ENCODE measurements around the gene NAALADL2. TPM values are rescaled to one million over a fixed set of nuclear protein-coding genes. Genes with fewer than 3 reads are reported as not detected.

NAALADL2 gene
- total RNA-seq, 1 donor from 2014 or later, result 1.6 TPM

DNA sequence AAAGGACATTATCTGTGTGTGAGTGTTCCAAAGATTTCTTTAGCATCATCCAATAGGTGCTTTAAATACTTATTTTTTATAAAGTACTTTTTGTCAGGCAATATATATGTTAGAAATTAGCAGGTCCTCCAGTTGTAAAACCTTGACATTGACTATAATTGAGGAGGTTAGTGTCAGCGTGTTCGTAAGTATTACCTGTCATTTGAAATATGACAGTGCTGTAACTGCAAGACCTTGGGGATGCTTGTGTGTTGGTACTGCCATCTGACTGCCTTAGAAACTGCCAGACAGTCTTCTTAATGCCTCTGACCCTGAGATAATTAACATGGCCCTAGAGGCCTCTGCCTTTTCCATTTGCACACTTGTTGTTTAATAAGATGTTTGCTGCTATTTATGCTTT is 170.7 kb downstream of the NAALADL2 start:
- TF ChIP-seq, protein P1, sequence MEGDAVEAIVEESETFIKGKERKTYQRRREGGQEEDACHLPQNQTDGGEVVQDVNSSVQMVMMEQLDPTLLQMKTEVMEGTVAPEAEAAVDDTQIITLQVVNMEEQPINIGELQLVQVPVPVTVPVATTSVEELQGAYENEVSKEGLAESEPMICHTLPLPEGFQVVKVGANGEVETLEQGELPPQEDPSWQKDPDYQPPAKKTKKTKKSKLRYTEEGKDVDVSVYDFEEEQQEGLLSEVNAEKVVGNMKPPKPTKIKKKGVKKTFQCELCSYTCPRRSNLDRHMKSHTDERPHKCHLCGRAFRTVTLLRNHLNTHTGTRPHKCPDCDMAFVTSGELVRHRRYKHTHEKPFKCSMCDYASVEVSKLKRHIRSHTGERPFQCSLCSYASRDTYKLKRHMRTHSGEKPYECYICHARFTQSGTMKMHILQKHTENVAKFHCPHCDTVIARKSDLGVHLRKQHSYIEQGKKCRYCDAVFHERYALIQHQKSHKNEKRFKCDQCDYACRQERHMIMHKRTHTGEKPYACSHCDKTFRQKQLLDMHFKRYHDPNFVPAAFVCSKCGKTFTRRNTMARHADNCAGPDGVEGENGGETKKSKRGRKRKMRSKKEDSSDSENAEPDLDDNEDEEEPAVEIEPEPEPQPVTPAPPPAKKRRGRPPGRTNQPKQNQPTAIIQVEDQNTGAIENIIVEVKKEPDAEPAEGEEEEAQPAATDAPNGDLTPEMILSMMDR (IDR thresholded peaks at IDR 0.05; ENCODE audit: partially characterized antibody, unreplicated experiment), result no peak
- Mint-ChIP-seq H3K27me3 (ENCODE audit: unreplicated experiment) (no peaks in the 10 kb centered on the region), H3K27ac (ENCODE audit: unreplicated experiment) (no peak overlapping the region), H3K4me1 (ENCODE audit: low read depth, unreplicated experiment) (no peaks in the 10 kb centered on the region), H3K4me3 (ENCODE audit: unreplicated experiment) (no peak overlapping the region), H3K36me3 (ENCODE audit: unreplicated experiment) (no peaks in the 10 kb centered on the region), H3K9me3 (ENCODE audit: unreplicated experiment) (no peaks in the 10 kb centered on the region)
- DNase-seq, result no peak

DNA sequence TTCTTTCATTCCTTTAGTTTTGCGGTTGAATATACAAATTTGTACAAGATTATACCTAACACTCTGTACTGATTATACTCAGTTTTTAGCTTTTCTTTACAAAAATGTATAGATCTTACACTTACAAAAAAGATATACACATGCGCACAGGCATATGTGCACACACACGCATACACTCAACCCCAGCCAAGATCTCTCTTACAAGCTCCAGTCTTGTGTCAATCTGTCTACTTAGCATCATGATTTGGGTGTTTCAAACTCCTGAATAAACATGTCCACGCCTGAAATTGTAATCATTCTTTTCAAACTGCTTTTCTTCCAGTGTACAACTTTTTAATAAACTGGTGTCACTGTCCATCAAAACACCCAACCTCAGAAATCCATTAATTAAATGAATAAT is 180.7 kb downstream of the NAALADL2 start:
- Mint-ChIP-seq H3K4me1 (ENCODE audit: low read depth, unreplicated experiment) (peaks cover 8% of the 10 kb centered on the region), H3K27me3 (ENCODE audit: unreplicated experiment) (no peaks in the 10 kb centered on the region), H3K4me3 (ENCODE audit: unreplicated experiment) (no peak overlapping the region), H3K27ac (ENCODE audit: unreplicated experiment) (no peak overlapping the region), H3K9me3 (ENCODE audit: unreplicated experiment) (no peaks in the 10 kb centered on the region), H3K36me3 (ENCODE audit: unreplicated experiment) (no peaks in the 10 kb centered on the region)
- TF ChIP-seq, protein P1 (IDR thresholded peaks at IDR 0.05; ENCODE audit: partially characterized antibody, unreplicated experiment), result no peak
- DNase-seq, result no peak

DNA sequence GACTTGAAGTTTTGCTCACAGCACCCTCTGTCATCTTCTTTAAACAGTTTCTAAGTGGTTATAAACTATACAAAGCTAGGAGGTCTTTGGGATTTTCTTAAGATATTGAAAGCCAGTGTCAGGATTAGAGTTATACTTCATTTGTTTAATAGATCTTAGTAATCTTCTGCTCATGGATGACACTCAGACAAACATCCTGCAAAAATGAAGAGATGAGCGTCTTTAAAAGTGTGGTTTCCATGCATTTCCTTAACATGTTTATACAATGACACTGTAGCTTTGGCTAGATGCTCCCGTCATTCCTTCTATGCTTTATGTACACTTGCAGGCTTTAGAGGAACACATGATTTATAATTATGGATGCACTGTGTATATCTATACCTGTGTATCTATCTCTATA is 182.2 kb downstream of the NAALADL2 start:
- Mint-ChIP-seq H3K9me3 (ENCODE audit: unreplicated experiment) (no peaks in the 10 kb centered on the region), H3K4me1 (ENCODE audit: low read depth, unreplicated experiment) (peaks cover 8% of the 10 kb centered on the region), H3K27me3 (ENCODE audit: unreplicated experiment) (no peaks in the 10 kb centered on the region), H3K4me3 (ENCODE audit: unreplicated experiment) (no peak overlapping the region), H3K27ac (ENCODE audit: unreplicated experiment) (no peak overlapping the region), H3K36me3 (ENCODE audit: unreplicated experiment) (no peaks in the 10 kb centered on the region)
- TF ChIP-seq, protein P1 (IDR thresholded peaks at IDR 0.05; ENCODE audit: partially characterized antibody, unreplicated experiment), result no peak
- DNase-seq, result no peak

DNA sequence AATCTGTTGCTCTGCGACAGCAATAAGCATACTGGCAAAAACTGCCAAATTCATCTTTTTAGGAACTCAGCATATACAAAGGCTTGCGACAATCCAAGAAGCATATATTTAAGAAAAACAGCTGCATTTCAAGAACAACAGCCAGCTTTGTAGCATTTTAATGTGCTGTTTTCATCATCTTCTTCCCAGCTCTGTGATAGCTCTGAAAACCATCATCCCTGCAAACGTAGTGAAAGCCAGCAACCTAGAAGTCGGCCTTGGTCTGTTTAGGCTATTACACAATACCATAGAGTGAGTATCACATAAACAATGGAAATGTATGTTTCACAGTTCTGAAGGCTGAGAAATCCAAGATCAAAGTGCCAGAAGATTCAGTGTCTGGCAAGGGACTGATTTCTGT is 187.5 kb downstream of the NAALADL2 start:
- Mint-ChIP-seq H3K27me3 (ENCODE audit: unreplicated experiment) (no peaks in the 10 kb centered on the region), H3K9me3 (ENCODE audit: unreplicated experiment) (no peaks in the 10 kb centered on the region), H3K36me3 (ENCODE audit: unreplicated experiment) (peaks cover 8% of the 10 kb centered on the region), H3K4me1 (ENCODE audit: low read depth, unreplicated experiment) (peaks cover 3% of the 10 kb centered on the region), H3K4me3 (ENCODE audit: unreplicated experiment) (no peak overlapping the region), H3K27ac (ENCODE audit: unreplicated experiment) (no peak overlapping the region)
- DNase-seq, result no peak
- TF ChIP-seq, protein P1 (IDR thresholded peaks at IDR 0.05; ENCODE audit: partially characterized antibody, unreplicated experiment), result no peak

DNA sequence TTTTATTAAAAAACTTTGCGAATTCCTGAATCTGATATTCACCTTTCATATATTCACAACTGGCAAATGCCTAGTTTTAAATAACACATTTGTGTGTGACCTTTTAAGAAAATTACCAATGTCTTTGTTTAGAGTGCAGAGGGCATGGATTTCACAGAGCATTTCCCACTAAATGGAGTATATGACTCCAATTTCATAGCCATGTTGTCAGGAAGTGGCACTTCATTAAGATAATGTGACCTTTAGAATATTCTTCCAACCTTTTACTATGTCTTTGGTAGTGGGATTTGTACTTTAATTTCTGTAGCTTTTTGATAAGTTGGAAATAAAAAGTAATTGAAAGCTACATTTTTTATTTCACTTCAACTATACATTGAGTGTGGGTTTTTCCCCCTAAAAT is 188.7 kb downstream of the NAALADL2 start:
- peaks cover 8% of the 10 kb centered on the region for H3K36me3 Mint-ChIP-seq (ENCODE audit: unreplicated experiment)
- H3K27me3 Mint-ChIP-seq (ENCODE audit: unreplicated experiment), result no peaks in the 10 kb centered on the region
- TF ChIP-seq, protein P1 (IDR thresholded peaks at IDR 0.05; ENCODE audit: partially characterized antibody, unreplicated experiment), result no peak
- H3K27ac Mint-ChIP-seq (ENCODE audit: unreplicated experiment), result no peak overlapping the region
- H3K4me3 Mint-ChIP-seq (ENCODE audit: unreplicated experiment), result no peak overlapping the region
- no peaks in the 10 kb centered on the region for H3K9me3 Mint-ChIP-seq (ENCODE audit: unreplicated experiment)
- DNase-seq, result no peak
- peaks cover 2% of the 10 kb centered on the region for H3K4me1 Mint-ChIP-seq (ENCODE audit: low read depth, unreplicated experiment)

Measured in glutamatergic neuron (in vitro differentiated cells).